Calu3 (cell line): ENCODE measurements around the gene TYW1. TPM values are rescaled to one million over a fixed set of nuclear protein-coding genes. Genes with fewer than 3 reads are reported as not detected.
"Not testable (repeated sequence)": the region's sequence is repeated elsewhere in the genome, so short reads cannot be mapped to it uniquely, and the experiment has no call there.

Experiments
- BruUV-seq: library from RNA; stranded (reverse); fragments of 400-500 nt; replicated peaks from 2 replicates; lab custom pipeline; 2021; lab: Mats Ljungman, UMichigan
- CTCF ChIA-PET: fragments of 300-600 bp; sonication (Branson Sonifier 250); formaldehyde crosslinking; loops from one replicate; lab custom pipeline; 2022; ENCODE audit warnings: antibody characterized with exemption; lab: Charles Lee
- DNase-seq: peaks from one replicate; pipeline ENCODE4 v3.0.0; 2022
- H3K27ac Mint-ChIP-seq: one replicate; pipeline ENCODE4 v1.8.0; 2022; ENCODE audit warnings: mixed read lengths; ENCODE audit not compliant: unreplicated experiment
- H3K27me3 Mint-ChIP-seq: one replicate; pipeline ENCODE4 v1.8.0; 2022; ENCODE audit warnings: mixed read lengths; ENCODE audit not compliant: unreplicated experiment
- H3K36me3 Mint-ChIP-seq: one replicate; pipeline ENCODE4 v1.8.0; 2022; ENCODE audit warnings: mild to moderate bottlenecking, moderate library complexity, mixed read lengths; ENCODE audit not compliant: insufficient read depth, unreplicated experiment
- H3K4me1 Mint-ChIP-seq: one replicate; pipeline ENCODE4 v1.8.0; 2022; ENCODE audit warnings: mild to moderate bottlenecking, low read depth, mixed read lengths; ENCODE audit not compliant: unreplicated experiment
- H3K4me3 Mint-ChIP-seq: one replicate; pipeline ENCODE4 v1.8.0; 2022; ENCODE audit warnings: mild to moderate bottlenecking, low read depth, moderate library complexity, mixed read lengths; ENCODE audit not compliant: unreplicated experiment
- H3K9me3 Mint-ChIP-seq: one replicate; pipeline ENCODE4 v1.8.0; 2022; ENCODE audit warnings: low read depth, mixed read lengths; ENCODE audit not compliant: unreplicated experiment
- intact Hi-C: fragments of 100-400 bp; cut with micrococcal nuclease; formaldehyde crosslinking; loops from one replicate; pipeline ENCODE4 v1.10.0; 2022; ENCODE audit not compliant: unreplicated experiment
- total RNA-seq: library from RNA; stranded (reverse); gene quantifications from 2 replicates; pipeline ENCODE4 v1.2.3, GENCODE V29; 2022
- TF ChIP-seq, protein P1 (sequence below): fragments of 200-600 bp; IDR thresholded peaks from one replicate; pipeline ENCODE4 v1.8.0; 2022; ENCODE audit warnings: antibody characterized with exemption; ENCODE audit not compliant: unreplicated experiment

TYW1 gene
- total RNA-seq, 1 experiment from 2014 or later, result 12.1 TPM

GRCh38 chr7:66960192-66960591 is 36.4 kb upstream of the TYW1 start:
- intact Hi-C loops, result no loop called here
- Mint-ChIP-seq H3K27me3 (no peaks in the 10 kb centered on the region), H3K36me3 (peaks cover 30% of the 10 kb centered on the region), H3K27ac (no peak overlapping the region), H3K4me3 (no peak overlapping the region), H3K4me1 (peaks cover 26% of the 10 kb centered on the region), H3K9me3 (no peaks in the 10 kb centered on the region)
- no TSS peak for BruUV-seq
- CTCF ChIA-PET, result no interaction called here
- TF ChIP-seq, protein P1, sequence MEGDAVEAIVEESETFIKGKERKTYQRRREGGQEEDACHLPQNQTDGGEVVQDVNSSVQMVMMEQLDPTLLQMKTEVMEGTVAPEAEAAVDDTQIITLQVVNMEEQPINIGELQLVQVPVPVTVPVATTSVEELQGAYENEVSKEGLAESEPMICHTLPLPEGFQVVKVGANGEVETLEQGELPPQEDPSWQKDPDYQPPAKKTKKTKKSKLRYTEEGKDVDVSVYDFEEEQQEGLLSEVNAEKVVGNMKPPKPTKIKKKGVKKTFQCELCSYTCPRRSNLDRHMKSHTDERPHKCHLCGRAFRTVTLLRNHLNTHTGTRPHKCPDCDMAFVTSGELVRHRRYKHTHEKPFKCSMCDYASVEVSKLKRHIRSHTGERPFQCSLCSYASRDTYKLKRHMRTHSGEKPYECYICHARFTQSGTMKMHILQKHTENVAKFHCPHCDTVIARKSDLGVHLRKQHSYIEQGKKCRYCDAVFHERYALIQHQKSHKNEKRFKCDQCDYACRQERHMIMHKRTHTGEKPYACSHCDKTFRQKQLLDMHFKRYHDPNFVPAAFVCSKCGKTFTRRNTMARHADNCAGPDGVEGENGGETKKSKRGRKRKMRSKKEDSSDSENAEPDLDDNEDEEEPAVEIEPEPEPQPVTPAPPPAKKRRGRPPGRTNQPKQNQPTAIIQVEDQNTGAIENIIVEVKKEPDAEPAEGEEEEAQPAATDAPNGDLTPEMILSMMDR, result no peak
- no peak for DNase-seq

DNA sequence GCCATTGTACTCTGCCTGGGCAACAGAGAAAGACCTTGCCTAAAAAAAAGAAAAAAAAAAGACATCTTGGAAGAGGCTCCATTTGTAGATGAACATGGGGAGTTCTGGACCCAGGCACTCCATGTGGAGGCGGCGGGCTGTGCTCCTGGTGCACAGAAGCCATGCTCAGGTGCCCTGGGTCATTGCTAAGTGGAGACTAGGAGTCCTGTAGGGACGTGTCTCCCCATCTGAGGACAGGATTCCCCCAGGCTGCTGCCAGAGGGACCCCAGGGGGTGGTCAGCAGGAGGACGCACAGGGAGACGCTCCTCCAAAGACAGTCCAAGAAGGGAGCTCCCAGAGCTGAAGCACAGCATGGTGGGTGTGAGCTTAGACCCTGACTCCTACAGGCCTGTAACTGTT is 35.5 kb upstream of the TYW1 start:
- no peaks in the 10 kb centered on the region for H3K9me3 Mint-ChIP-seq
- BruUV-seq, result no TSS peak
- H3K4me3 Mint-ChIP-seq, result no peak overlapping the region
- CTCF ChIA-PET, result no interaction called here
- DNase-seq, result no peak
- peaks cover 30% of the 10 kb centered on the region for H3K36me3 Mint-ChIP-seq
- peaks cover 26% of the 10 kb centered on the region for H3K4me1 Mint-ChIP-seq
- TF ChIP-seq, protein P1, result no peak
- no peaks in the 10 kb centered on the region for H3K27me3 Mint-ChIP-seq
- no peak overlapping the region for H3K27ac Mint-ChIP-seq
- intact Hi-C loops, result no loop called here

DNA sequence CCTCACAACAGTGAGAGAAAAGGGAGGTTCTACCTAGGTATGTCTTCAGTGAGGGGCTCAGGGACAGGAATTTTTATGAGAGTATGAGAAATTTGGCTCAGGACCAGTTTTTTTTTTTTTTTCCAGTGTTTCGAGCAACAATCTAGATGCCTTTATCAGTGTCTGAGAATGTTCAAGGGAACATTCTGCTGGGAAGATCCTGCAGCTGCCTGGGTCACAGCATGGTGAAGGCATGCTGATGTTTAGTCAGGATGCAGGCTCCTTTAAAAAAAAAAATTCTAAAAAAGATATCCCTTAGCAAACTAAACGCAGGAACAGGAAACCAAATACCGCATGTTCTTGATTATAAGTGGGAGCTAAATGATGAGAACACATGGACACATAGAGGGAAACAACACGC is 32.2 kb upstream of the TYW1 start:
- Mint-ChIP-seq H3K9me3 (no peaks in the 10 kb centered on the region), H3K27me3 (no peaks in the 10 kb centered on the region), H3K4me1 (peaks cover 1% of the 10 kb centered on the region), H3K4me3 (no peak overlapping the region), H3K36me3 (peaks cover 14% of the 10 kb centered on the region), H3K27ac (no peak overlapping the region)
- TF ChIP-seq, protein P1, result no peak
- CTCF ChIA-PET, result no interaction called here
- DNase-seq, result no peak
- BruUV-seq, result no TSS peak
- intact Hi-C loops, result no loop called here

- H3K4me1 Mint-ChIP-seq, result no peaks in the 10 kb centered on the region
- BruUV-seq, result no TSS peak
- no peaks in the 10 kb centered on the region for H3K9me3 Mint-ChIP-seq
- CTCF ChIA-PET, result no interaction called here
- no peak overlapping the region for H3K4me3 Mint-ChIP-seq
- TF ChIP-seq, protein P1, result no peak
- no peak overlapping the region for H3K27ac Mint-ChIP-seq
- DNase-seq, result no peak
- intact Hi-C loops, result no loop called here
- H3K36me3 Mint-ChIP-seq, result peaks cover 5% of the 10 kb centered on the region
- no peaks in the 10 kb centered on the region for H3K27me3 Mint-ChIP-seq
Observed at GRCh38 chr7:66967029-66967428, 29.6 kb upstream of the TYW1 start.

GRCh38 chr7:66969001-66969400 is 27.6 kb upstream of the TYW1 start:
- DNase-seq, H3K27me3 Mint-ChIP-seq, H3K4me3 Mint-ChIP-seq, H3K27ac Mint-ChIP-seq, H3K4me1 Mint-ChIP-seq, BruUV-seq, H3K9me3 Mint-ChIP-seq, intact Hi-C loops, H3K36me3 Mint-ChIP-seq: not testable (repeated sequence)
- CTCF ChIA-PET, result interaction anchor here (0.6 kb wide), 1 partner anchor 328 kb away, joined by 3 read pairs; no protein-coding TSS in a partner anchor
